Measurements from ENCODE around the gene NOSTRIN. TPM values are rescaled to one million over a fixed set of nuclear protein-coding genes. Genes with fewer than 3 reads are reported as not detected.

NOSTRIN gene
- polyA plus RNA-seq, 3 donors = not detected

DNA sequence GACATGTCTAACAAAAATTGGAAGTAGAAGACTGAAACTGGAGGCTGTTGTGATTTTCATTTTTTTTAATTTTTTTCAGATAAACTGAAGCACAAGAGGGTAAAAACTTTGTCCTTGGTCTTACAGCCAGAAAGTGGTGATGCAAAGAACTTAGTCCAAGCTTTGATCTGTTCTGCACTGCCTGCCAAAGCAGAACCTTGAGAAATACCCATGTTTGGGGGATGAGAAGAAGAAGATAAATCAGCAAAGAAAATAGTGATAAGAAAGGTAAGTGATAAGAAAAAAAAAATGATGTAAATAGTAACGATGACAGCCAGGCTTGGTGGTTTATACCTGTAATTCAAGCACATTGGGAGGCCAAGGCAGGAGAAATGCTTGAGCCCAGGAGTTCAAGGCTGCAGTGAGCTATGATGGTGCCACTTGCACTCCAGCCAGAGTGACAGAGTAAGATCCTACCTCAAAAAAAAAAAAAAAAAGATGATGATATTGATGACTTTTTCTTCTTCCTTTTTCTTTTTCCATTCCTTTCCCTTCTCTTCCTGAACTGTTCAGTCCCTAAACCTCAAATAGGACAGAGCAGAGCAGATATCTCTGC lies 14.6 kb upstream of the NOSTRIN start:
- Histone ChIP-seq H3K27ac (ENCODE audit: low read depth in 1 of 2, low read length in 2 of 2) (no peak overlapping the region), H3K4me1 (ENCODE audit: control insufficient read depth in 1 of 2, insufficient read depth in 2 of 2, low read length in 2 of 2) (no peaks in the 10 kb centered on the region), H3K4me2 (replicated peaks; ENCODE audit: extremely low read depth, low read length, poor library complexity, severe bottlenecking) (no peak overlapping the region), H3K79me2 (ENCODE audit: insufficient read depth, low read length) (no peaks in the 10 kb centered on the region), H4K20me1 (ENCODE audit: insufficient read depth, low read length) (no peaks in the 10 kb centered on the region), H3K4me3 (replicated peaks in 1 of 3; ENCODE audit: low read depth in 2 of 3, low read length in 3 of 3) (no peak overlapping the region), H3K9me3 (replicated peaks in 1 of 2; ENCODE audit: control insufficient read depth in 1 of 2, insufficient read depth in 1 of 2, low read length in 2 of 2) (no peaks in the 10 kb centered on the region), H3K36me3 (replicated peaks in 1 of 2; ENCODE audit: control insufficient read depth in 1 of 2, insufficient read depth in 2 of 2, low read length in 2 of 2) (no peaks in the 10 kb centered on the region), H2AFZ (ENCODE audit: insufficient read depth, low read depth, low read length, poor library complexity, severe bottlenecking) (no peak overlapping the region), H3K27me3 (ENCODE audit: control insufficient read depth in 2 of 2, insufficient read depth in 2 of 2, low read length in 2 of 2) (no peaks in the 10 kb centered on the region), H3K9ac (ENCODE audit: insufficient read depth, low read length, poor library complexity, severe bottlenecking) (no peak overlapping the region)
- no peaks in the 10 kb centered on the region for H3K4me1 Mint-ChIP-seq
- H3K4me3 Mint-ChIP-seq = no peak overlapping the region
- TF ChIP-seq, protein P1, sequence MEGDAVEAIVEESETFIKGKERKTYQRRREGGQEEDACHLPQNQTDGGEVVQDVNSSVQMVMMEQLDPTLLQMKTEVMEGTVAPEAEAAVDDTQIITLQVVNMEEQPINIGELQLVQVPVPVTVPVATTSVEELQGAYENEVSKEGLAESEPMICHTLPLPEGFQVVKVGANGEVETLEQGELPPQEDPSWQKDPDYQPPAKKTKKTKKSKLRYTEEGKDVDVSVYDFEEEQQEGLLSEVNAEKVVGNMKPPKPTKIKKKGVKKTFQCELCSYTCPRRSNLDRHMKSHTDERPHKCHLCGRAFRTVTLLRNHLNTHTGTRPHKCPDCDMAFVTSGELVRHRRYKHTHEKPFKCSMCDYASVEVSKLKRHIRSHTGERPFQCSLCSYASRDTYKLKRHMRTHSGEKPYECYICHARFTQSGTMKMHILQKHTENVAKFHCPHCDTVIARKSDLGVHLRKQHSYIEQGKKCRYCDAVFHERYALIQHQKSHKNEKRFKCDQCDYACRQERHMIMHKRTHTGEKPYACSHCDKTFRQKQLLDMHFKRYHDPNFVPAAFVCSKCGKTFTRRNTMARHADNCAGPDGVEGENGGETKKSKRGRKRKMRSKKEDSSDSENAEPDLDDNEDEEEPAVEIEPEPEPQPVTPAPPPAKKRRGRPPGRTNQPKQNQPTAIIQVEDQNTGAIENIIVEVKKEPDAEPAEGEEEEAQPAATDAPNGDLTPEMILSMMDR (IDR thresholded peaks at IDR 0.05) = no peak
- peaks cover 0 to 2% (median under 1%) of the 10 kb centered on the region in 3 donors for H3K27me3 Mint-ChIP-seq (ENCODE audit: low read depth in 3 of 3)
- H3K27ac Mint-ChIP-seq = peak overlapping the region in 1 of 7 donors; percentile 47
- 100% methylated on average over 1 of the region's 1 CpG for WGBS (ENCODE audit: insufficient coverage)
- no peaks in the 10 kb centered on the region for H3K36me3 Mint-ChIP-seq
- peaks cover 0 to 4% (median 0%) of the 10 kb centered on the region in 7 donors for H3K9me3 Mint-ChIP-seq
- no peak for DNase-seq
- intact Hi-C loops (cut with micrococcal nuclease) = no loop called here

GRCh38 chr2:168789776-168790175 lies 12.7 kb upstream of the NOSTRIN start:
- Histone ChIP-seq H3K9ac (ENCODE audit: insufficient read depth, low read length, poor library complexity, severe bottlenecking) (no peak overlapping the region), H2AFZ (ENCODE audit: insufficient read depth, low read depth, low read length, poor library complexity, severe bottlenecking) (no peak overlapping the region), H3K4me2 (replicated peaks; ENCODE audit: extremely low read depth, low read length, poor library complexity, severe bottlenecking) (no peak overlapping the region), H4K20me1 (ENCODE audit: insufficient read depth, low read length) (no peaks in the 10 kb centered on the region), H3K4me3 (replicated peaks in 1 of 3; ENCODE audit: low read depth in 2 of 3, low read length in 3 of 3) (no peak overlapping the region), H3K27me3 (ENCODE audit: control insufficient read depth in 2 of 2, insufficient read depth in 2 of 2, low read length in 2 of 2) (no peaks in the 10 kb centered on the region), H3K27ac (ENCODE audit: low read depth in 1 of 2, low read length in 2 of 2) (no peak overlapping the region), H3K79me2 (ENCODE audit: insufficient read depth, low read length) (no peaks in the 10 kb centered on the region), H3K36me3 (replicated peaks in 1 of 2; ENCODE audit: control insufficient read depth in 1 of 2, insufficient read depth in 2 of 2, low read length in 2 of 2) (no peaks in the 10 kb centered on the region), H3K9me3 (replicated peaks in 1 of 2; ENCODE audit: control insufficient read depth in 1 of 2, insufficient read depth in 1 of 2, low read length in 2 of 2) (no peaks in the 10 kb centered on the region), H3K4me1 (ENCODE audit: control insufficient read depth in 1 of 2, insufficient read depth in 2 of 2, low read length in 2 of 2) (no peaks in the 10 kb centered on the region)
- no peaks in the 10 kb centered on the region for H3K4me1 Mint-ChIP-seq
- intact Hi-C loops (cut with micrococcal nuclease) = no loop called here
- H3K36me3 Mint-ChIP-seq = no peaks in the 10 kb centered on the region
- TF ChIP-seq, protein P1 (IDR thresholded peaks at IDR 0.05) = no peak
- H3K27ac Mint-ChIP-seq = no peak overlapping the region
- 91% methylated on average over 4 of the region's 7 CpGs for WGBS (ENCODE audit: insufficient coverage)
- no peak for DNase-seq
- no peak overlapping the region for H3K4me3 Mint-ChIP-seq
- H3K27me3 Mint-ChIP-seq (ENCODE audit: low read depth in 3 of 3) = peaks cover 0 to 1% (median 0%) of the 10 kb centered on the region in 3 donors
- peaks cover 0 to 4% (median 0%) of the 10 kb centered on the region in 7 donors for H3K9me3 Mint-ChIP-seq
